Osteocyte (in vitro differentiated cells): ENCODE results near the gene FHIT. TPM values are rescaled to one million over a fixed set of nuclear protein-coding genes. Genes with fewer than 3 reads are reported as not detected.

Source experiments
- DNase-seq: peaks from one replicate; pipeline ENCODE4 v3.0.0; 2021; ENCODE audit warnings: mixed read lengths; ENCODE audit not compliant: unreplicated experiment; ENCODE audit errors: extremely low spot score
- H3K27ac Mint-ChIP-seq: one replicate; pipeline ENCODE4 v1.8.0; 2021; ENCODE audit warnings: mild to moderate bottlenecking, mixed read lengths; ENCODE audit not compliant: unreplicated experiment
- H3K27me3 Mint-ChIP-seq: one replicate; pipeline ENCODE4 v1.8.0; 2021; ENCODE audit warnings: mixed read lengths; ENCODE audit not compliant: unreplicated experiment
- H3K36me3 Mint-ChIP-seq: one replicate; pipeline ENCODE4 v1.8.0; 2021; ENCODE audit warnings: mixed read lengths; ENCODE audit not compliant: unreplicated experiment
- H3K4me1 Mint-ChIP-seq: one replicate; pipeline ENCODE4 v1.8.0; 2021; ENCODE audit warnings: mixed read lengths; ENCODE audit not compliant: unreplicated experiment
- H3K4me3 Mint-ChIP-seq: one replicate; pipeline ENCODE4 v1.8.0; 2021; ENCODE audit warnings: mild to moderate bottlenecking, moderate library complexity, mixed read lengths; ENCODE audit not compliant: unreplicated experiment
- H3K9me3 Mint-ChIP-seq: one replicate; pipeline ENCODE4 v1.8.0; 2021; ENCODE audit warnings: mixed read lengths; ENCODE audit not compliant: unreplicated experiment
- long read RNA-seq: library from polyadenylated mRNA; unstranded; transcript quantifications from one replicate; pipeline ENCODE4 v2.0.0, GENCODE V29; 2021
- total RNA-seq: library from RNA; stranded (reverse); gene quantifications from 2 replicates; pipeline ENCODE4 v1.2.1, GENCODE V29; 2021
- TF ChIP-seq, protein P1 (sequence below): fragments of 200-600 bp; sonication (generic); IDR thresholded peaks from 2 replicates; pipeline ENCODE4 v1.5.0; 2021; ENCODE audit warnings: antibody characterized with exemption, mild to moderate bottlenecking, moderate library complexity

Gene FHIT
- 1.6 and 2.3 TPM in 2 replicates for total RNA-seq
- long read RNA-seq, partial matches to known transcripts, result 0 of 5 reads
- long read RNA-seq, other reads (novel, unspliced or antisense), result 5 of 5 reads

DNA sequence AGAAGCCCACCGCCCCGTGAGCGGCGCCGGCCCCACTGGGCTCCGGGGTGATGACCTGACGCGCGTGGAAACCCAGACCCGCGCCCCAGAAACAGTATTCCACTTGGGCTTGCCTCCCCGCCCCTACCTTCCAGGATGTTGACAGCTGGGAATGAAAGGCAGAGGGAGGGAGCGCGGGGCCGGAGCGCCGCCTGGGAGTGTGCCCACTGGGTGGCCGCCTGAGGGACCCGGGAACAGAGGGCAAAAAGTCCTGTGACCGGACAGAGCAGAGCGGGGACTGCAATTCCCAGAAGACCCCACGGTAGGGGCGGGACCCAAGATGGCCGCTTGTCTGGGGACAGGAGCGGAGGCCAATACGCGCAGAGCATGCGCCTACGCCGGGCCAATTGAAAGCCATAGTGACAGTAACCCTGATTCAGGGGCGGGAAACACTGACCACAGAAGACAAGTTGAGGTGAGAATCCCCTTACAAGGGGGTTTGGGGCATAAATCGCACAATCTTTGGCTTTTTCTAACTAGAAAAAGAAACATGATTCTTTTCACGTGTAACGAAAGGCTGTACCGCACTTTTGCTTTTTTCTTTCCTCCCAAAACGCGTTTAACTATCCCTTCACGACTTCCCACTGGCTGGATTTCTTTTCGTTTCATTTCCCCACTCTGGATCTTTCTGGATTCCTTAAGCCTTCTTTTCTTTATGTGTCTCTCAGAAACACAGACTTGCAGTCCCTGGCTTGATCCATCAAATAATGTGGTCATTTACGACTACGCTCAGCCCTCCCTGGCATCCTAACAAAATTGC, at the start of gene FHIT:
Gene FHIT (minus strand): TSS at position 279 of the 799 bp plus-strand sequence.
- H3K4me3 Mint-ChIP-seq, result peak within 1 kb of the TSS; percentile 79
- peaks cover 13% of the 10 kb centered on the region for H3K4me1 Mint-ChIP-seq
- H3K36me3 Mint-ChIP-seq, result no peaks in the 10 kb centered on the region
- peaks cover 8% of the 10 kb centered on the region for H3K27me3 Mint-ChIP-seq
- peak within 1 kb of the TSS; percentile 58 for H3K27ac Mint-ChIP-seq
- peak; percentile 96 for DNase-seq
- TF ChIP-seq, protein P1, sequence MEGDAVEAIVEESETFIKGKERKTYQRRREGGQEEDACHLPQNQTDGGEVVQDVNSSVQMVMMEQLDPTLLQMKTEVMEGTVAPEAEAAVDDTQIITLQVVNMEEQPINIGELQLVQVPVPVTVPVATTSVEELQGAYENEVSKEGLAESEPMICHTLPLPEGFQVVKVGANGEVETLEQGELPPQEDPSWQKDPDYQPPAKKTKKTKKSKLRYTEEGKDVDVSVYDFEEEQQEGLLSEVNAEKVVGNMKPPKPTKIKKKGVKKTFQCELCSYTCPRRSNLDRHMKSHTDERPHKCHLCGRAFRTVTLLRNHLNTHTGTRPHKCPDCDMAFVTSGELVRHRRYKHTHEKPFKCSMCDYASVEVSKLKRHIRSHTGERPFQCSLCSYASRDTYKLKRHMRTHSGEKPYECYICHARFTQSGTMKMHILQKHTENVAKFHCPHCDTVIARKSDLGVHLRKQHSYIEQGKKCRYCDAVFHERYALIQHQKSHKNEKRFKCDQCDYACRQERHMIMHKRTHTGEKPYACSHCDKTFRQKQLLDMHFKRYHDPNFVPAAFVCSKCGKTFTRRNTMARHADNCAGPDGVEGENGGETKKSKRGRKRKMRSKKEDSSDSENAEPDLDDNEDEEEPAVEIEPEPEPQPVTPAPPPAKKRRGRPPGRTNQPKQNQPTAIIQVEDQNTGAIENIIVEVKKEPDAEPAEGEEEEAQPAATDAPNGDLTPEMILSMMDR, result no peak
- no peaks in the 10 kb centered on the region for H3K9me3 Mint-ChIP-seq

DNA sequence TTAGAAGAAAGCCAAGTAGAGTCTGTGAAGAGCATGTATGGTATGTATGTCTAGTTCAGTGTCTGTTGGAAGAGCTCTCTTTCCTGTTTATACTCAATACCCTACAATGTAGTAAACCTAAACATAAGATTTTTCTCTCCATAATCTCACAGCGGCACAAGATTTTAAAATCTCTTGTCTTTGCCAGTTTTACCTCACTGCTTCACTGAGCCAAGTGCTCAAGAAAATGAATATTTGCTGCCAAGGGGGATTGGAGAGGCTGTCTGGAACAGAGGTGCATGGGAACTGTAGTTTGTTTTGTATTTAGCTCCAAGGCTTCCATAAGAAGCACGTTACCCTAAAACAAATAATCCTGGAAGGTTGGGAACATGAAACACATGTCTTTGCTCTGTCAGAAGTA, 49.5 kb upstream of the FHIT start:
- H3K27ac Mint-ChIP-seq, result no peak overlapping the region
- H3K4me1 Mint-ChIP-seq, result no peaks in the 10 kb centered on the region
- H3K27me3 Mint-ChIP-seq, result peaks cover 8% of the 10 kb centered on the region

DNA sequence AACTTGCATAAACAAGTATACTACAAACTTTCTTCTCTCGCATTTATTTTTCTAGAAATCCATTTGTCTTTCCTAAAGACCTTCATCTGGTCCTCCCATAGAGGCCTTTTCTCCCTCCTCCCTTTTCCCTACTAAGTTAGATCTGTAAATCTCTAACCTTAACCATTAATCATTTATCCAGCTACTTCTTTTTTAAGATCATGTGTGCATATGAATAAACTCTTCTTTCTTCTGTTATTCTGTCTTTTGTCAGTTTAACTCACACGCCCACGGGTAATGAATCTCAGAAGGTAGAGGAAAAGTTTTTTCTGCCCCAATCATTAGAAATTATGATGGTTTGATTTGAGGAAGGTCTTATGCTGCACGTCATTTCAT, 48.7 kb upstream of the FHIT start:
- H3K4me3 Mint-ChIP-seq, result no peak overlapping the region
- no peaks in the 10 kb centered on the region for H3K4me1 Mint-ChIP-seq
- H3K27me3 Mint-ChIP-seq, result peaks cover 8% of the 10 kb centered on the region
- H3K9me3 Mint-ChIP-seq, result no peaks in the 10 kb centered on the region
- no peaks in the 10 kb centered on the region for H3K36me3 Mint-ChIP-seq
- no peak for DNase-seq
- TF ChIP-seq, protein P1, result no peak
- no peak overlapping the region for H3K27ac Mint-ChIP-seq

More for the DNA sequence above, 49.5 kb upstream of the FHIT start:
- TF ChIP-seq, protein P1, result no peak
- Mint-ChIP-seq H3K36me3 (no peaks in the 10 kb centered on the region), H3K9me3 (no peaks in the 10 kb centered on the region), H3K4me3 (no peak overlapping the region)
- no peak for DNase-seq

DNA sequence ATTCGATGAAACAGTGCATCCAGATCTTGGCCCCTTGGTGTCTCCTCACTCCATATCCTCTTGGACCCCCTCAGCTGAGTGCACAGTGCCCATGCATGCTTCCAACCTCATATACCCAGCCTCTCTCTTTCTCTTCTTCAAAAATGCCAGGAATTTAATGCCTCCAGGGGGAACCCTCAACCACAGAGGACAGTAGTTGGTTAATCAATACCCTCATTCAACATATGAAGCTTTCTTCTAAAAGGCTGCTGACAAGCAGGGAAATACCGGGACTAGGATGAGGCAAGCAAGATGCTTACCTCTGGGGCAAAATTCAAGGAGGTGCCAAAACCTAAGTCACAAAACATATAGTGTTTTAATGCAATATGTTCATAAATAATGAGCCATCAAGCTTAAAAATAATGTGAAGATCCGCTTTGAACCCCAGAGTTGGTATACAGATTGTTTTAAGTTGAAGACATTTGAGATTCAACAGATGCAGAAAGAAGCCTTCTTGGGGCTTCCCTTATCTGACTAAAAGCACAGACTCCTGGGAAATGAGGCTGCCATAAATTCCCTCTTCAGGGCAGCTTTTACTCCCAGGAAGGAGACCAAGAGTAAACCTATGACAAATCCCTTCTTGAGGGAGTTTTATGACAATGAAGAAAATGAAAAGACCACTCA, 48.2 kb upstream of the FHIT start:
- H3K36me3 Mint-ChIP-seq, result no peaks in the 10 kb centered on the region
- peaks cover 4% of the 10 kb centered on the region for H3K27me3 Mint-ChIP-seq
- no peak for DNase-seq
- no peak overlapping the region for H3K4me3 Mint-ChIP-seq
- H3K27ac Mint-ChIP-seq, result no peak overlapping the region
- H3K9me3 Mint-ChIP-seq, result no peaks in the 10 kb centered on the region
- H3K4me1 Mint-ChIP-seq, result no peaks in the 10 kb centered on the region
- TF ChIP-seq, protein P1, result no peak

DNA sequence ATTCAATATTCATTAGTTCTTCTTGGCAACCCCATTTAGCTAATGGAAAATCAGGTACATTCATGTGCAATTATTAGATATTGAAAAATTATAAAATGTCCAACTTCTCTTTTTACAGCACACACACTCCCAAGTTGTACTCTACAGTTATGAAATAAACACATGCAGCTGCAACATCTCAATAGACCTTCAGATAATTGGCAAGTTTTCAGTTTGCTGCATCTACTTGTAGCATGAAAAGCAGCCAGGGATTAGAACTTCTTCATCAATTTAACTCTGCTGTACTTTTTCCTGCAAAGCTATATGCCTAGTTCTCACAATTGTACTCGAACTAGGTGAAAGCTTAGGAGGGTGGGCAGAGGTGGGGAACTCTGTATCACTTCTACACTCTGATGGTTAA, 46.6 kb upstream of the FHIT start:
- no peaks in the 10 kb centered on the region for H3K36me3 Mint-ChIP-seq

More for the DNA sequence above, 46.6 kb upstream of the FHIT start:
- no peak overlapping the region for H3K4me3 Mint-ChIP-seq
- H3K9me3 Mint-ChIP-seq, result no peaks in the 10 kb centered on the region
- no peaks in the 10 kb centered on the region for H3K4me1 Mint-ChIP-seq
- peaks cover 5% of the 10 kb centered on the region for H3K27me3 Mint-ChIP-seq
- TF ChIP-seq, protein P1, result no peak
- H3K27ac Mint-ChIP-seq, result no peak overlapping the region
- no peak for DNase-seq
